ENCODE measurements around the gene DUOXA1.

DNA sequence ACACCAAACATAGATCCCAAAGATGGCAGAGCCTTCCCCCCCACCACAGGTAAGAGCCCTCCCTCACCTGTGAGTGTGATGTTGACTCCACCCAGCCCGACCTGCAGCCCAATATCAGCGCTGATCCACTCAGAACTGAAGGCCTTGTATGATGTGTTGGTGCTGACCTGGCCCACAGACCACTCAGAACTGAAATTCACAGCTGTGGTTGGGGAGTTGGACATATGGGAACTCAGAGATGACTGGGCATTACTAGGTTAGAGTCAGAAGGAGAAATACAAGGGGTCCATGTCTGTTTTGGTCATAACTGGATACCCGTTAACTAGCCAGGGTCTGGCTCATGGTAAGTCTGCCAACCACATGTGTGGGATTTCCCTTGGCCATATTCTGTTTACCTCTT is 8.7 kb downstream of the DUOXA1 start:
- TF ChIP-seq, protein P1, sequence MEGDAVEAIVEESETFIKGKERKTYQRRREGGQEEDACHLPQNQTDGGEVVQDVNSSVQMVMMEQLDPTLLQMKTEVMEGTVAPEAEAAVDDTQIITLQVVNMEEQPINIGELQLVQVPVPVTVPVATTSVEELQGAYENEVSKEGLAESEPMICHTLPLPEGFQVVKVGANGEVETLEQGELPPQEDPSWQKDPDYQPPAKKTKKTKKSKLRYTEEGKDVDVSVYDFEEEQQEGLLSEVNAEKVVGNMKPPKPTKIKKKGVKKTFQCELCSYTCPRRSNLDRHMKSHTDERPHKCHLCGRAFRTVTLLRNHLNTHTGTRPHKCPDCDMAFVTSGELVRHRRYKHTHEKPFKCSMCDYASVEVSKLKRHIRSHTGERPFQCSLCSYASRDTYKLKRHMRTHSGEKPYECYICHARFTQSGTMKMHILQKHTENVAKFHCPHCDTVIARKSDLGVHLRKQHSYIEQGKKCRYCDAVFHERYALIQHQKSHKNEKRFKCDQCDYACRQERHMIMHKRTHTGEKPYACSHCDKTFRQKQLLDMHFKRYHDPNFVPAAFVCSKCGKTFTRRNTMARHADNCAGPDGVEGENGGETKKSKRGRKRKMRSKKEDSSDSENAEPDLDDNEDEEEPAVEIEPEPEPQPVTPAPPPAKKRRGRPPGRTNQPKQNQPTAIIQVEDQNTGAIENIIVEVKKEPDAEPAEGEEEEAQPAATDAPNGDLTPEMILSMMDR (IDR thresholded peaks at IDR 0.05 in 4 of 5, conservative IDR thresholded peaks at IDR 0.05 in 1 of 5) = no peak
- TF ChIP-seq POLR2A (IDR thresholded peaks at IDR 0.05) = no peak
